HL-60 (cell line): ENCODE results near the gene ADAMTSL3.

Experiments
- POLR2AphosphoS5 ChIP-seq: IDR thresholded peaks from 2 replicates; pipeline ENCODE4 v1.6.1; 2012; ENCODE audit warnings: low read depth
- TF ChIP-seq, protein P1 (sequence below): IDR thresholded peaks from one replicate; pipeline ENCODE4 v1.5.1; 2011; ENCODE audit warnings: low read length, control low read depth, inconsistent platforms; ENCODE audit not compliant: insufficient read depth

DNA sequence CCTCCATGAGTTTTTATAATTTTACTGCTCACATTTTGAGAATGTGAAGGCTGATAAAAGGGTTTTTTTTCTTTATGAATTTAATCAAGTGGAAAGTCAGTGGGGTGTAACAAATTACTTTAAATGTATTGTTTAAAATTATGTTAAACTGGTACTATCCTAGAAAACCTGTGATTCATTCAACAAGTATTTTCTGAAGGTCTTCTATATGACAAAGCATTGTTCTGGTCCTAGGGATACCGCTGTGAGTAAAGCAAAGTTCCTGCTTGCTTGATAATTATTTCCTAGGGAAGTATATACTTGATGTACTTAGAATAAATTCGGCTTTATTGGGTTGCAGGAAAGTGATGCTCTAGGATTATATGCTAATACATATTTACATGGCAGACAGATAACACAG, 428.8 kb downstream of the ADAMTSL3 start:
- no peak for TF ChIP-seq POLR2AphosphoS5
- TF ChIP-seq, protein P1, sequence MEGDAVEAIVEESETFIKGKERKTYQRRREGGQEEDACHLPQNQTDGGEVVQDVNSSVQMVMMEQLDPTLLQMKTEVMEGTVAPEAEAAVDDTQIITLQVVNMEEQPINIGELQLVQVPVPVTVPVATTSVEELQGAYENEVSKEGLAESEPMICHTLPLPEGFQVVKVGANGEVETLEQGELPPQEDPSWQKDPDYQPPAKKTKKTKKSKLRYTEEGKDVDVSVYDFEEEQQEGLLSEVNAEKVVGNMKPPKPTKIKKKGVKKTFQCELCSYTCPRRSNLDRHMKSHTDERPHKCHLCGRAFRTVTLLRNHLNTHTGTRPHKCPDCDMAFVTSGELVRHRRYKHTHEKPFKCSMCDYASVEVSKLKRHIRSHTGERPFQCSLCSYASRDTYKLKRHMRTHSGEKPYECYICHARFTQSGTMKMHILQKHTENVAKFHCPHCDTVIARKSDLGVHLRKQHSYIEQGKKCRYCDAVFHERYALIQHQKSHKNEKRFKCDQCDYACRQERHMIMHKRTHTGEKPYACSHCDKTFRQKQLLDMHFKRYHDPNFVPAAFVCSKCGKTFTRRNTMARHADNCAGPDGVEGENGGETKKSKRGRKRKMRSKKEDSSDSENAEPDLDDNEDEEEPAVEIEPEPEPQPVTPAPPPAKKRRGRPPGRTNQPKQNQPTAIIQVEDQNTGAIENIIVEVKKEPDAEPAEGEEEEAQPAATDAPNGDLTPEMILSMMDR, result no peak
